ENCODE data around the gene SMYD3.

SMYD3 gene

DNA sequence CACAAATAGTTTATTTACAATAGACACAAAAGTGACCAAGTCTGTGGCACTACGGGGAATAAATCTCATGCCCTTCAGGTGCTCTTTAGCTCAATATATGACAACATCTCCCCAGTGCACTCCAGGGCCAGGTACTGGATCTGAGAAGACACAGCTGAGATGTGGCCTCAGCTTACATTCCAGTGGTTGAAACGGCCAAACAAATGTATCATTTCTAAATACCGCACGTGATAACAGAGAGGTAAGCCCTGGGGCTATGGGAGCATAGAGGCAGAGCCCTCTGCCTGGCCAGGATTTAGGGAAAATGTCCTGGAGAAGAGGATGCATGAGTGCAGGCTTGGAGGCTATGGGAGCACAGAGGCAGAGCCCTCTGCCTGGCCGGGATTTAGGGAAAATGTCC lies 630.5 kb downstream of the SMYD3 start:
- no peak for DNase-seq

DNA sequence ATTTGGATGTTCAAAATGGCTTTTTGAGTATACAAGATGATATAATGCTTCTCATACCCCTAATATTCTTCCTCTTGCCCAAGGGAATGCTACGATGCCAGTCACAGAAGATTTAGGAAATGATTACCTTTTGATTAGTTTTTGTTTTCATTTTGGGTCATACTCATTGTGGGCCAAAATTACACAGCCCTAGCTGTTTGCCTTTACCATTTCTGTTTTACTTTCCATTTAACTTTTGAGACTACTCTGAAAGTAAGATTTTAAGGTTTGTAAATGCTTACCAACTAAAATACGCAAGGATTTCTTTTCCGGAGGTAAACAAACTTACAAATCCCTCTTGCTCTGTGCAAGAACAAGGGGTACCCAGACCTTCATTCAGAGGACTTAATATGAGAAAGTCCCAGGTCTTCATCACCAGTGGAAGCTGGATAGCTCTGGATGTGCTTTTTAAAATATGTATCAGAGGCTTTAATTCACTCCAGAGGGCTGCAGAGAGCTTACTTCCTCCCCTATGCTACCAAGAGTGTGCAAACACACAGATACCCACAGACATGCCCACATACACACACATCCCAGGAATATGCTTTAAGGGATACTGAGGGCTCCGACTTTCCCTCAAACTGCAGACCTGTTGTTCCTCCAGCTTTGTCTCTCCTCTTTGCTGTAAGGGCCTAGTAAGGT lies 631.4 kb downstream of the SMYD3 start:
- no peak for DNase-seq

DNA sequence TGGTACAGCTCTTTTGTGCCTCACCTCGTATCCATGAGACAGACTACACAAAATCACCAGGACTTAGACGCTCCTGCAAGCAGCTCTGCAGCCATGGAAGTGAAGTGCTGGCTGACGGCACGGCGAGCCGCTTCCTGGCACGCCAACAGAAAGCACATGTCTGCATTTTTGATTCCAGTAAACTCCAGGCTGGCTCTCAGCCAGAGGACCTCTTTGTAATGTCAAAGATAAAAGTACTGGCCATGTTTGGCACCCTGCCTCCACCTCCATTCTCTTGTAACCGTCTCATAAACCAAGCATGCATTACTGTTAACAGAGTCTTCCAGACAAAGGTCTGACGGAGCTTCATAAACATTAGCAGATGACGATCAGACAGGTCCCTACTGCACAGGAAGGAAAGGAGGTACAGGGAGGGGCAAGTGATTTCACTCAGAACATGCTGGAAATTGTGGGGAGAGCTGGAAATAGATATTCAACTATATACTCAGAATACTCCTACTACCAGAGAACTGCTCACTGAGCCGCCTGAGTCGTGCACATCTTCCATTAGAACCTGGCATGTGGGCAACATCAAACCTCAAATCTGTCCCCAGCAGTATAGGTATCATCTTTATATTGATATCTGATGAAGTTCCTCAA lies 632.0 kb downstream of the SMYD3 start:
- DNase-seq: no peak

DNA sequence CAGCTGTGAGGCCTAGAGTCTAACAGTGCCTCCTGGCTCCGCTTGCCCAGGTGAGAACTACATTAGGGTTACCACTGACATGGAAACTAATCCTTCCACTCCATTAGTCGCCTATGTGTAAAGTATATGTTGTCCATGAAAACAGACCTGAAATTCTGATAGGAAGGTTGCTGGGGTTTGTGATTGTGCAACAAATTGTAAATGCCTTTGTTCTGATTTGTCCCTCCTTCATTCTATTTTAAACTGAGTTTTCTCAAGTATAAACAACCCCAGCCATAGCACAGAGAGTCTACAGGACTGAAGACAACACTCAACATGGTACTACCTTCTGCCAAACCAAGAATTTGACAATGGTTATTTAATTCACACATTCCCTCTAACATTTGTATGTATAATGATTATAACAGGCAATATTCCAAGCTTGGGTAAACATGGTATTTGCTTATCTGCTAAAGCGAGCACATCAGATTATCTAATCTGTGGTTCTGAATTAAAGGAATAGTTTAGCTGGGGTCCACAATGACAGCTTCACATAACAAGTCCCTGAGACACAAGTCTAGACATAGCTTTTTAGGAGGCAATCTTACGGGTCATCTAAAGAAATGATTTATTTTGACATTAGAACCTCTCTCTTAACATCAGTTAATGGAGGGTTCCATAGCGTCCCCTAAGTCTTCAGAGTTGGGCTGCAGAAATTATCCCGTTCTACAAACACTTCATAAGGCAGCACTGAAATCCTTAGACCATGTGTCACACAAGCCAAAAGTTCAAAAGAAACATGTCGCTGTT lies 633.0 kb downstream of the SMYD3 start:
- DNase-seq: no peak

DNA sequence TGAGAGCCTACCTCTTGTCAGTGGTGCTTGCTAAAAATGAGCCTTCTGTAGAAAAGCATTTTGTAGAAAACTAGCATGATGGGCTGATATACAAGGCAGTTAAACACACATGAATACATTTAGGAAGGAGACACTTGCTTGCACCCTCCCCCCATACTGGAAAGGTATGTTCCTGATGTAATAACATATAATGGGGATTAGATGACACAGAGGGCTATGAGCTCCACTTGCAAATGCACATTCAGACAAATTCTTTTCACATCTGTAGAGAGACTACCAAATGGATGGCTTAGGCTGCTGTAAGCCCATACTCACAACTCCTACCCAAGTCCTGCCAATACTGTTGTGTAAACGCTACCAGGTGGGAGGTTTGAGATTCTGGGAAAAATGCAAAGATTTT lies 634.0 kb downstream of the SMYD3 start:
- DNase-seq: no peak

DNA sequence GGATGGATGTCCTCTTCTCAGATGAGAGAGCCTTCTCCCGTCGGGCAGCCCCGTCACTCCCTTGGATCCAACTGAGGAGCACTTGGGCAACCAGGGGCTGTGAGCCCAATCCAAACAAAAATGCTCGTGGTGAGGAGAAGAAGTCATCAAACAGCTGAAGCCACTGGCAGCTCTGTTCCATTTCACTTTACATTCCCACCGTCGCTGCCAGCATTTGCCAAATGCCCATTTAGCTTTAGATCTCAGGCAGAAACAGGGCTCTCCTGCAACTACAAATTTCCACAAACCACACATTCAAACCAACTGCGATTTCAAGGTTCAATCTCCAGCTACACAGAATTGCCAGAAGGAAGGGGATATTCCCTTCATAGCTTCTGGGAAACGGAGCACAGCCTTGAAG lies 634.6 kb downstream of the SMYD3 start:
- DNase-seq: no peak

DNA sequence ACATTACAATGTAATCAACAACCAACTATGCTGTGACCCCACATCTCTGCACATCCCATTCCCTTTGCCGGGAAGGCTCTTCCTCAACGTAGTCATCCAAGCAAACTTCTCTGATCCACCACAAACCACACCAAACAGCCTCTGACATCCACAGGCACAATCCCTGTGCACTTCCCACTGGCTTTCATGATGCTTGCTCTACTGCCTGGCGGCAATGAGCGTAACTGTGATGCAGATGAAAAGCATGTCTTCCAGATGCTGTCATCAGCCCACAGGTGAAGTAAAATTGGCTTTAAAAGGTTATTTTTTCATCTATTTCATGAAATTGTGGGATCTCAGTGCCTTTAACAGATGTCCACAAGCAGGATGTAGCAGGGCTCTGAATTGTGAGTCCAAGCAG lies 635.2 kb downstream of the SMYD3 start:
- no peak for DNase-seq

DNA sequence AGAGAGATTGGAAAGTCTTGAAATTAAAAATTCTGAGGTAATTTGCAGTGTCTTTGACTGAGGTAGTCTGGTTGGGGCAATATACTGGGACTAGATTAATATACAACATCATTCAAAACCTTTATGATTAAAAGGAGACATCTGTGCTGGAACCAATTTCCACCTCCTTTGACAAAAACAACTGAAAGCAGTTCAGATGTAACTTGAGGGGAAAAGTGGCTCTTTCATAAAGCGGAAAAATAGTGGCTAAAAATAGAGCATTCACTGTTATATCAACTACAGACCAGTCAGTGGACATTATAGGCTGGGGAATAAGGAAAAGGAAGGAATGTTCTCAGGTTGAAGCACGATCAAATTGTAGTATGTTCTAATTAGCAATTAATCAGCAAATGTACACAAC lies 635.9 kb downstream of the SMYD3 start:
- DNase-seq: no peak

DNA sequence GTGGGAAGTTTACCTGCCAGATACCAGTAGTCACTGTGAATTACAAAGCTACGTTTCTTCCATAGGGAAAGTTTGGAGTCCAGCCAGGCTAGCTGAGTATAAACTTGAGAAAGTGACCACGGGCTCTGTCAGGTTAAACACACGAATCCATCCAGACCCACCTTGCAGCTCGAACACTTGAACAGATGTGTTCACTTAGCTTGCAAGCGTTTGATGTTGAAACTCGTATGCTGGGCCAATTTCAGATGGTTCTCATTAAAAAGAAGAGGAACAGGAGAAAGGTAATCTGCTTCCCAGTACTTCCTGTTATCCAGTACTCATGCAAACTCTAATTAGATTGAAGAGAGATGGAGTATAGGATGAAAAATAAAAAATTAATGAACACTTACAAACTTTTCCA lies 636.4 kb downstream of the SMYD3 start:
- no peak for DNase-seq

DNA sequence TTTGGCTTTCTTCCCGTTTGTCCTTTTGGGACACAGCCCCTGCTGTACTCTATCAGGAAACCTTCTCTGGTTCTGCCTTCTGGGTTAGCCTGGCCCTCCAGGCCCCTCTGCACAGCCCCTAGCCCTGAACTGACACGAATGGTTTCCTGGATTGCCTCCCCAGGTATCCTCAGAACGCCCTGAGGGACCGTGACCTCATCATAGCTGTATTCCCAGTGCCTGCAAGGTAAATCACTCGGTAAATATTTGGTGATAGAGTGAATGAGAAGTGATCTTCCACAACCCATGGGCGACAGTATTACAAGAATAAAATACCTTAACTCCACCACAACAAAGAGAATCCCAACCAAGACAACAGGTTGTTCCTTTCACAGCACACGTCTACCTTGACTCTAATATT lies 637.2 kb downstream of the SMYD3 start:
- no peak for DNase-seq

DNA sequence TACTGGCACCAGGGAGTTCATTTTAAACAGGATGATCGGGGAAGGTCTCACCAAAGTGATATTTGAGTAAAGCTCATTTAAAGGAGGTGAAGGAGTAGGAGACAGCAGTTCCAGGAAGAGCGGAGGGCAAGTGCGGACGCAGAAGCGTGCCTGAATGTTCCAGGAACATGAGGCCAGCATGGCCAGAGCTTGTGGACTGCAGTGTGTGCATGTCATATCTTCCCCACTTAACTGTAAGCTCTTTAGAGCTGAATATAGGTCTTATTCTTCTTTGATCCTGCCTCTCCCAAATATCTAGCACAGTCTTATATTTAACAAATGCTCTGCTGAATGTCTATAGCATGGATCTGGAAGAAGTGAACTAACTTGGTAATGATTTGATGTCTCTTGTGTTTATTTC lies 639.3 kb downstream of the SMYD3 start:
- no peak for DNase-seq

DNA sequence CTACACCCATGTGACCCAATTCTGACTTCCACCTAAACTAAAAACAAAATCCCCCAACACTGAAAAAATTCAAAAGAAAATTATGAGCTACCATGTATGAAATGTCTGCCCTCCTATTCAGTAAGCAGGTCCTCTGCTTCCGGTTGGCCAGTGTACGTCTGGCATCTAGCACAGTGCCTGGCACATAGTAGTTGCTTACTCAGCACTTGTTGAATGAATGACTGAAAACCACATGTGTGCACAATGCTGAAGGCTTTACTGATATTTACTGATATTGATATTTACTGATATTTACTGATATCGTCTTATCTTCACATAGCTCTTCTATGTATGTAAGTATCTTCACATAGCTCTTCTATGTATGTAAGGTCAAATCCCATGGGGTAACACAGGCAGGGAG lies 642.2 kb downstream of the SMYD3 start:
- no peak for DNase-seq

DNA sequence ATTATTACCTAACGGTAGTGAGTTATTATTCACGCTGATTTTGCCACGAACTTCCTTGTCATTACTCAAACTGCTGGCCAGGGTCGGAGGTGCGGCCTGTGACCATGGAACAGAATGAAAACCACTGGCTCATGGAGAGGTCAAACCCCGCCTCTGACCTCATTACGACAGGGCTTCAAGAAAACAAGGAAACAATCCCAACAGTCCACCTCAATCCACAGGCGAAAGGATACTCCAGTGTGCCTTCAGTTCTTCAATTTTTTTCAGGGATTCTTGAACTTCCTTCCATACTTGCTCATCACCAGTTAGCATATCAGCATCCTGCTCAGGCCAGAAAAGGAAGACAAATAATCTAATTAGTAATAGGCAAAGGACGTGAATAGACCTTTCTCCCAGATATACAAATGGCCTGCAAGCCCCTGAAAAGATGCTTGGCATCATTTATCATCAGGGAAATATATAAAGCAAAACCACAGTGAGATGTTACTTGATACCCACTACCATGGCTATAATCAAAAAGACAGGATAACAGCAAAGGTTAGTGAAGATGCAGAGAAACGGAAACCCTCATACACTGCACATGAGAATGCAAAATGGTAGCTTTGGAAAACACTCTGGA lies 643.4 kb downstream of the SMYD3 start:
- DNase-seq: no peak

DNA sequence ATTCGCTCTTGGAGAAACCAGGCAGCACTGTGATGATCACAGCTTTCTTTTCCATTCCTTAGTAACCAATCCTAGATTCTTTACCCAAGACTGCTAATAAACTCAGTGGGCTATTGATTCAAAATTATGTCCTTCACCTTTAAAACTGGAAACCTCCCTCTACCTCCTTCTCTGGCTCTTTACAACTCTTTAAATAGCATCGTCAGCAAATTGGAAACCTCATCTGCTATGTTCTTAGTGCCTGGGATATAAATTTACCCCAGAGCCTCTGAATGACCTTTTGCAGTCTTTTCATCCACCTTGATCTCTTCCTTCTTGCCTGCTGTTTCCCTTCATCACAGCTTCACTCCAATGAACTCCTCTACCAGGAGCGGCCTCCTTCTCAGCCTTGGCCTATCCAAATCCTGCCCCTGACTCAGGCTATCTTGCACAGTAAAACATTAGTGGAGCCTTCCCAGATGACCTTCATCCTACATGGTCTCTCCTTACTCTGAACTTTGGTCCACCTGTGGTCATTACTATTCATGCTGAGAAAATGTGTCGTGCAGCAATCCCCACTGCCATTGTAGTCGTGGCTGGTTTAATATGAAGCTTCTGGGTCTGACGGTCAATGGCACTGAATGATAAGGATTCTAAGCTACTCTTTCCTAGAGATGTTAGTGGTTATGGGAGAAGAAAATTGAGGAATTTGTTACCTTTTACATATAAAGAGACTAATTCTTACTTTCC lies 644.1 kb downstream of the SMYD3 start:
- no peak for DNase-seq

DNA sequence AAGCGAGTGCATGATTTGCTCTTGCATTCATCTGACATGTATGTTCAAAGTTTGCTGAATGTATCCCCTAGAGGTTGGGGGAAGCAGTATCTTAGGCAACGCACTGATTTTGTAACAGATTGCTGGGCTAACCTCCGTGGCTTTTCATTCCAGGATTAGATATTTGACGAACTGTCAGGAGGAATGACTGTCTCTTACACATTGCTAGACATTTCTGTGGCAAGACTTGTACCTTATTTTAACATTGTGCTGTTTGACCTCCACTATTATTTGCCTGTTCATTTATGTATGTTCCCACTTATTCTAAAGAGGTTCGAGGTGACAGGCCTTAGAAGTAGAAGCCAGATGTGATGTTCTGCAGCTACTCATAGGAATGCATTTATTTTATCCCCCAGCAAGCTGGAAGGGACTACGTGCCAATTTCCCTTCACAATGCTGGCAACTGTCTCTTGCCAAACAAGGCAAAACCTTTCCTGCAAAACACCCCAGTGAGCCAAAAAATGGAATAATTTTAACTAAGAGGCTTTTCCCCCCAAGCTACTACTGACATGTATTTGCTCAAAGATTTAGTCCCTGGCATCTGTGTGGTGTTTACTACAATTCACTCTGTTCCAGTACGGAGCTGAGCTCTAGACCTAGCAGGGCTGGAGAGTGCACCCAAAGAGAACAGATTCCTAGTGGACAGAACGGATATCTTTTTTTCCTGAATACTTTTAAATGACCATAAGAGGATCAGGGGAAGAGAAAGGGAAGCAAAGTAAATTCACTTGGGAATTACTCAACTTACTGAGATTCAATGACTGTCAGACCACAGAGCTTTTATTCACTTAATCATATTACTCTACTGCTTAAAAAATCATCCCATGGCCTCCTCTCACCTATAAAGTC lies 646.2 kb downstream of the SMYD3 start:
- no peak for DNase-seq

DNA sequence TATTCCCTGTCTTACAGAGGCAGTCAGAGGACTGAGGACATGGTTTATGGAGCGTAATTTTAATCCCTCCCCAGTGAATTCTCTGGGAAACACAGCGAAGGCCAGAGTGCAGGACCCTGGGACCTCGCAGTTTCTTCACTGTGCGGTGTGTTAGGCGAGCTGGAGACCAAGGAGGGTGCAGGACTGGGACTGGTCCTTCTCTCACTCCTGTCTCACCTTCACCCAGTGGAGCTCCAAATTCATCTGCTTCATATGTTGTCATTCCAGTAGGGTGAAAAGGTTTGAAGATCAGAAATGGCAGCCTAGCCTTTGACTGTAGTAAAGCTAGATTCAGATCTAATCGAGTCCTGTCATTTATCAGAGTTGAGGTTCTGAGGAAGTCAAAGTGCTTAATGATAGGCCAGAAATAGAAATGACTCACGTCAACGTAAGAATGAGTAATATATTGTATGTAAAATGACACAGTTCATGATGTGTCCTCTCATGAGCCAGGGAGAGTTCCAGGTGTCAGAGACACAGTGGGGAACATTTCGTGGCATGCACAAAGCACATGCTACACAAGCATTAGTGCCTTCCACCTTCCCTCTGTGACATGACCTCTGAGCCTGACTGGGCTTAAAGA lies 647.5 kb downstream of the SMYD3 start:
- no peak for DNase-seq

DNA sequence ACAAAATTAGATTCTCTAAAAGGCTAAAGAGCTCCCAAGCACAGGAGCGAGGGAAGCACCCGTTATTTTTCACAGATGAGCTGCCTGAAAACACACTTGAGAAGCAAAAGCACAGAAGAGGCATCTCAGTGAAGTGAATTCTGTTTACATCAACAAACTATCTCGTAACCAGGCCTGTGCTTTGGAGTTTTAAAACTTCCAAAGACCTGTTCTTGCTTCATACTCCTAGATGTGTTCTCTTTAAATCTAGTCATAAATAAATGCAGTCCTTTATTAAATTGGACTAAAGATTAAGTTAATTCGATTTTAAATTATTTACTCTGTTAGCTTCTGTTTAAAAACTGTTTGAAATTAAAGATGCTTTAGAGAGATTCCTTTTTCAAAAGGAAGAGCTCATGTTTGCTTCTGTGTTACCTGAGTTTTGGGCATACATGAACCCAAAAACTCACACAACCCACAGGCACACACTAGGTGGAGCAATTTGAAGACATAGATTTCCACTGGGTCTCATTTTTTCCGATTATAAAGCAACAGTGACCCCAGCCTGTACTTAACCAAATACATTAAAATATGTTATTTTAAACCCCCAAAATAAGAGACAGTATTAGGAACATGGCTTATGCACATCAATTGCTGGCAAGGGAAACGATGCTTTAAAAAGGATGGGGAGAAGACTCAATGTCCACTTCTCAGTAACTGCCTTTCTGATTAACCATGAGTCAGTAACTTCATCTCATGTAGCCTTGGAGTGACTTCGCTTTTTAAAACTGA lies 648.2 kb downstream of the SMYD3 start:
- no peak for DNase-seq

DNA sequence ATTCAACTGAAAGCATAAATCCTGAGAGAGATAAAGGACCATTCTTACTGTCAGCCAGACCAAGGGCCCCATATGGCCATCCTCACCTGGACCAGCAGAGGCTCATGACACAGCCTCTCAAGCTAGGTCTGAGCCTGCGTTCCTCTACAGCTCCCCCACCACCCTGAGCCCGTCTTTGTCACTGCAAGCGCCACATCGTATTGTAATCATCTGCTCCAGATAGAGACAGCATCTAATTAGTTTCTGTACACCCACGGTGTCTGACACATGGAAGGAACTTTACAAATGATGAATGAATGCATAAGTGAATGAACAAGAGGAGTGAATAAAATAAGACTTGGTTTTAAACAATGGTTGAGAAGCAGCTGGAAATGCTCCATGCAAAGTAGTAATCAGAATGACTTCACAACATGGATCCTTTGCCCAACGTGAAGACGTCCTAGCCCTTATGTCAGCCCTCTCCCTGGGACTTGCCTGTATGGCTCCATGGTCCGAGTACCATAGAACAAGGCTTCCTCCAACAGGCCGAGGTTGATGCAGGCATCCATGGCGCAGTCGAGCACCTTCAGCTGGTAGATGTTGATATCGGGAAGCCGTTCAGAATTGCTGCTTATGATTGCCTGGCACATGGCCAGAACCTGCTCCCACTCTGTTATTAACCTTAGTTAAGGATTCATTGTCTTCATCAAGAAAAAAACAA lies 648.9 kb downstream of the SMYD3 start:
- DNase-seq: no peak

DNA sequence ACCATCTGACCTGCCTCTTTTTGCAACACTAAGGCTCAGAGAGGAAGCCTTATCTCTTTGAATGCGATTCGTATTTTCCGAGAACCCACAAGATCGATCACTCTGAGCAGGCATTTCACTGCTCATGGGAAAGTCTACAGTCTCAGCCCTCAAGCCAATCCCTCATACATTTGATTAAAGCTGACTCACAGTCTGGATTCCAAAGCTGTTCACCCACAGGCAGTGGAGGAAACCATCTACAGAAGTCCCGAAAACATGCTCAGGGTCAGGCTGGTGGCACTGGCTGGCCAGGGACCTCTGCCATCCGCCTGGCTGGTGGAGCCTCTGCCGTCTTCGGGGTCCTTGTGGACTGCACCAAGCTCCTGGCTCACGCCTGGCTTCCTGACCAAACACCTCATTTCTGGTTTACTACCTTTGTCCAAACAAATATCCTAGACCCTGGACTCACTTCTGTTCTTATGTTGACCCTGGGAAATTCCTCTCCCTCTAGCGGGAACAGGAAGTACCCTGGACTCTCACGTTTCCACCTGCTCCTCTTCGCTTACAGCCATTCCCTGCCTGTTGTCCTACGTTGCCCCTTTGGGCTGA lies 650.0 kb downstream of the SMYD3 start:
- no peak for DNase-seq
